Measurements from ENCODE around the gene NAA38.

The NAA38 gene

DNA sequence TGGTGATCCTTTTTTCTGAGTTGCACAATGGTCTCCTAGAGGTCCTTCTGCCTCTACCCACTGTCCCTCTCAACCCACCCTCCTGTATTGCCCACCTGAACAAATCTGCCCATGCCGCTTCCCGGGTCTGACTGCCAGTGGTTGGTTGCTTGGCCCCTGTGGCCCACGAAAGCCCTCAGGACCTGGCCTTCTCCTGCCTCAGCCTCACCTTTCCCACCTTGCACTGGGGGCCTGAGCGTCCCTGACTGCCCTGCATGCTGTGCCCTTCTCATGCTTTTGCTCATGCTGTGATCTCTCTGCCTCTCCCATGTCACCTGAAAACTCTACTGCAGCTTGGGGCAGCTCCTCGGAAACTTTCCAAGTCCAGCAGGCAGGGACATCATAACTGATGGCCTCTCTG is 37.1 kb downstream of the NAA38 start:
- ATAC-seq (ENCODE audit: insufficient read depth, low read depth) (no peak), DNase-seq (no peak)
- Histone ChIP-seq H4K20me1 (ENCODE audit: insufficient read depth, low read length) (no peaks in the 10 kb centered on the region), H3K27me3 (ENCODE audit: insufficient read depth, low read length, poor library complexity) (peaks cover 17% of the 10 kb centered on the region), H3K4me2 (ENCODE audit: insufficient read depth, low read length) (no peak overlapping the region), H3K27ac (ENCODE audit: low read length) (no peak overlapping the region), H3K9ac (ENCODE audit: low read depth, low read length) (no peak overlapping the region), H3K4me1 (ENCODE audit: insufficient read depth, low read length) (no peaks in the 10 kb centered on the region), H3K9me3 (ENCODE audit: insufficient read depth, low read length, severe bottlenecking) (no peaks in the 10 kb centered on the region), H3K79me2 (ENCODE audit: insufficient read depth, low read length) (no peaks in the 10 kb centered on the region), H3K4me3 (ENCODE audit: low read depth in 1 of 2, low read length in 2 of 2) (no peak overlapping the region), H3K36me3 (ENCODE audit: insufficient read depth, low read length) (no peaks in the 10 kb centered on the region), H2AFZ (ENCODE audit: low read depth, low read length) (no peak overlapping the region)
- TF ChIP-seq, protein P1, sequence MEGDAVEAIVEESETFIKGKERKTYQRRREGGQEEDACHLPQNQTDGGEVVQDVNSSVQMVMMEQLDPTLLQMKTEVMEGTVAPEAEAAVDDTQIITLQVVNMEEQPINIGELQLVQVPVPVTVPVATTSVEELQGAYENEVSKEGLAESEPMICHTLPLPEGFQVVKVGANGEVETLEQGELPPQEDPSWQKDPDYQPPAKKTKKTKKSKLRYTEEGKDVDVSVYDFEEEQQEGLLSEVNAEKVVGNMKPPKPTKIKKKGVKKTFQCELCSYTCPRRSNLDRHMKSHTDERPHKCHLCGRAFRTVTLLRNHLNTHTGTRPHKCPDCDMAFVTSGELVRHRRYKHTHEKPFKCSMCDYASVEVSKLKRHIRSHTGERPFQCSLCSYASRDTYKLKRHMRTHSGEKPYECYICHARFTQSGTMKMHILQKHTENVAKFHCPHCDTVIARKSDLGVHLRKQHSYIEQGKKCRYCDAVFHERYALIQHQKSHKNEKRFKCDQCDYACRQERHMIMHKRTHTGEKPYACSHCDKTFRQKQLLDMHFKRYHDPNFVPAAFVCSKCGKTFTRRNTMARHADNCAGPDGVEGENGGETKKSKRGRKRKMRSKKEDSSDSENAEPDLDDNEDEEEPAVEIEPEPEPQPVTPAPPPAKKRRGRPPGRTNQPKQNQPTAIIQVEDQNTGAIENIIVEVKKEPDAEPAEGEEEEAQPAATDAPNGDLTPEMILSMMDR (IDR thresholded peaks at IDR 0.05; ENCODE audit: borderline replicate concordance, extremely low read depth, low read length, poor library complexity, severe bottlenecking) = no peak
- no peak for TF ChIP-seq EZH2 (IDR thresholded peaks at IDR 0.05; ENCODE audit: borderline replicate concordance, low read depth, low read length, severe bottlenecking)

DNA sequence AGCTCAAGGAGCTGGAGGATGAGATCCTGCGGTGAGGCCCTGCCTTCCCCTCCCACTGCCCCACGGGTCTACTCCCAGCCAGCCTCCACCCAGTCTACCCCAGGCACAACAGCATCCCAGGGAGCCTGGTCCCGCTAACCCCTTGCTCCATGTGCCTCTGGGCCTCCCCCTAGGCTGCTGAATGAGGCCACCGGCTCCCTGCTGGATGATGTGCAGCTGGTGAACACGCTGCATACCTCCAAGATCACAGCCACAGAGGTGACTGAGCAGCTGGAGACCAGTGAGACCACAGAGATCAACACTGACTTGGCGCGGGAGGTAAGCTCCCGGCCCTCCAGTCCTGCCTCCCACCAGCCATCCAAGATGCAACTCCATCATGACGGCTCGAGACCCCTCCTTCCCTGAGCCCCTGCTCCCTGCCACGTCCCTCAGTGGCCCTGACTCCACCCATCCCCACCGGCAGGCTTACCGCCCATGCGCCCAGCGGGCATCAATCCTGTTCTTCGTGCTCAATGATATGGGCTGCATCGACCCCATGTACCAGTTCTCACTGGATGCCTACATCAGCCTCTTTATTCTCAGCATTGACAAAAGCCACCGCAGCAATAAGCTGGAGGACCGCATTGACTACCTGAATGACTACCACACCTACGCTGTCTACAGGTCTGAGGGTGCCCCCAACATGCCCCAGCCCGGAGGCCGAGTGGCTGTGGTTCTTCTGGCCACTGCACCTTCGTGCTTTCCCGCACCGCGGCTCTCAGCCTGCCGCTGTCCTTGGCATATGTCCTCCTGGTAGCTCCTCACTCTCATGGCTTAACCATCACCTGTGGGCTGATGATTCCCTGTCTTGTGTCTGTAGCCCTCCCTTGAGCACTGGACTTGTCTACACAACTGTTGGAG is 38.4 kb downstream of the NAA38 start:
- H3K4me3 ChIP-seq (ENCODE audit: low read depth in 1 of 2, low read length in 2 of 2) = no peak overlapping the region
- no peaks in the 10 kb centered on the region for H3K4me1 ChIP-seq (ENCODE audit: insufficient read depth, low read length)
- DNase-seq (no peak), ATAC-seq (ENCODE audit: insufficient read depth, low read depth) (no peak)
- H3K4me2 ChIP-seq (ENCODE audit: insufficient read depth, low read length) = no peak overlapping the region
- peaks cover 17% of the 10 kb centered on the region for H3K27me3 ChIP-seq (ENCODE audit: insufficient read depth, low read length, poor library complexity)
- H3K9ac ChIP-seq (ENCODE audit: low read depth, low read length) = no peak overlapping the region
- no peaks in the 10 kb centered on the region for H4K20me1 ChIP-seq (ENCODE audit: insufficient read depth, low read length)
- TF ChIP-seq, protein P1 (IDR thresholded peaks at IDR 0.05; ENCODE audit: borderline replicate concordance, extremely low read depth, low read length, poor library complexity, severe bottlenecking) = no peak
- TF ChIP-seq EZH2 (IDR thresholded peaks at IDR 0.05; ENCODE audit: borderline replicate concordance, low read depth, low read length, severe bottlenecking) = no peak
- no peaks in the 10 kb centered on the region for H3K79me2 ChIP-seq (ENCODE audit: insufficient read depth, low read length)
- H3K27ac ChIP-seq (ENCODE audit: low read length) = no peak overlapping the region
- no peaks in the 10 kb centered on the region for H3K36me3 ChIP-seq (ENCODE audit: insufficient read depth, low read length)
- H2AFZ ChIP-seq (ENCODE audit: low read depth, low read length) = no peak overlapping the region
- no peaks in the 10 kb centered on the region for H3K9me3 ChIP-seq (ENCODE audit: insufficient read depth, low read length, severe bottlenecking)

DNA sequence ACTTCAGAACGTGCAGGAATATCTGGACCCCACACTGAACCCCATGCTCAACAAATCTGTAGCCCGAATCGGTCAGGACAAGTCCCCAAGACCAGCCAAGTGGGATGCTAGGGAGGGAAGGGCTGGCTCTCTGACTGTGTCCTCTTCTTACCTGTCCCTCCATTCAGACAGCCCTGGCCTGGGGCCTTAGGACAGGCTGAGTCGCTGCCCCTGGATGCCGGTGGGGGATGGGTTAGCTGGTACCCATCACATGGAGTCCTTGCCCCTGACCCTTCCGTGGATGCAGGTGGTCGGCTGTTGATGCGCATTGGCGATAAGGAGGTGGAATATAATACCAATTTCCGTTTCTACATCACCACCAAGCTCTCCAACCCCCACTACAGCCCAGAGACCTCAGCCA is 39.3 kb downstream of the NAA38 start:
- Histone ChIP-seq H3K36me3 (ENCODE audit: insufficient read depth, low read length) (no peaks in the 10 kb centered on the region), H3K27ac (ENCODE audit: low read length) (no peak overlapping the region), H3K4me1 (ENCODE audit: insufficient read depth, low read length) (no peaks in the 10 kb centered on the region), H3K4me2 (ENCODE audit: insufficient read depth, low read length) (no peak overlapping the region), H4K20me1 (ENCODE audit: insufficient read depth, low read length) (no peaks in the 10 kb centered on the region), H3K9me3 (ENCODE audit: insufficient read depth, low read length, severe bottlenecking) (no peaks in the 10 kb centered on the region), H3K4me3 (ENCODE audit: low read depth in 1 of 2, low read length in 2 of 2) (no peak overlapping the region), H2AFZ (ENCODE audit: low read depth, low read length) (no peak overlapping the region), H3K27me3 (ENCODE audit: insufficient read depth, low read length, poor library complexity) (peaks cover 17% of the 10 kb centered on the region), H3K9ac (ENCODE audit: low read depth, low read length) (no peak overlapping the region), H3K79me2 (ENCODE audit: insufficient read depth, low read length) (no peaks in the 10 kb centered on the region)
- DNase-seq (no peak), ATAC-seq (ENCODE audit: insufficient read depth, low read depth) (no peak)
- TF ChIP-seq, protein P1 (IDR thresholded peaks at IDR 0.05; ENCODE audit: borderline replicate concordance, extremely low read depth, low read length, poor library complexity, severe bottlenecking) = no peak
- no peak for TF ChIP-seq EZH2 (IDR thresholded peaks at IDR 0.05; ENCODE audit: borderline replicate concordance, low read depth, low read length, severe bottlenecking)
